GM23338 (cell line): ENCODE data around the gene PCED1A.

ENCODE experiments used
- CTCF ChIP-seq, 2 experiments: fragments of 200-600 bp in 1 of 2; sonication (generic) in 1 of 2; conservative IDR thresholded peaks; 2 replicates each; pipeline versions ENCODE4 v1.5.1 to v1.6.1; 2016 to 2017; ENCODE audit warnings: antibody characterized with exemption in 2 of 2, low read depth in 2 of 2, mild to moderate bottlenecking in 2 of 2, moderate library complexity in 1 of 2
- ETS1 ChIP-seq: IDR thresholded peaks from 2 replicates; pipeline ENCODE4 v1.6.1; 2016; ENCODE audit warnings: antibody characterized with exemption
- EZH2 ChIP-seq: fragments of 200-600 bp; sonication (generic); IDR thresholded peaks from one replicate; pipeline ENCODE4 v1.8.0; 2017; ENCODE audit warnings: antibody characterized with exemption, mild to moderate bottlenecking, low read depth; ENCODE audit not compliant: unreplicated experiment
- EZH2phosphoT487 ChIP-seq: fragments of 200-600 bp; sonication (generic); IDR thresholded peaks from one replicate; pipeline ENCODE4 v1.8.1; 2018; ENCODE audit warnings: antibody characterized with exemption; ENCODE audit not compliant: unreplicated experiment
- JUNB ChIP-seq: IDR thresholded peaks from one replicate; pipeline ENCODE4 v1.6.1; 2016; ENCODE audit warnings: antibody characterized with exemption; ENCODE audit not compliant: unreplicated experiment
- POLR2AphosphoS5 ChIP-seq: IDR thresholded peaks from 2 replicates; pipeline ENCODE4 v1.6.1; 2016; ENCODE audit warnings: antibody characterized with exemption, low read depth
- REST ChIP-seq: IDR thresholded peaks from one replicate; pipeline ENCODE4 v1.6.1; 2018; ENCODE audit warnings: antibody characterized with exemption; ENCODE audit not compliant: unreplicated experiment
- STAT1 ChIP-seq: IDR thresholded peaks from one replicate; pipeline ENCODE4 v1.6.1; 2016; ENCODE audit warnings: antibody characterized with exemption; ENCODE audit not compliant: unreplicated experiment
- ZNF331 ChIP-seq: fragments of 250-450 bp; sonication (Bioruptor Pico); IDR thresholded peaks from 2 replicates; pipeline ENCODE4 v1.5.0; 2020; ENCODE audit warnings: low read depth, mild to moderate bottlenecking, moderate library complexity

DNA sequence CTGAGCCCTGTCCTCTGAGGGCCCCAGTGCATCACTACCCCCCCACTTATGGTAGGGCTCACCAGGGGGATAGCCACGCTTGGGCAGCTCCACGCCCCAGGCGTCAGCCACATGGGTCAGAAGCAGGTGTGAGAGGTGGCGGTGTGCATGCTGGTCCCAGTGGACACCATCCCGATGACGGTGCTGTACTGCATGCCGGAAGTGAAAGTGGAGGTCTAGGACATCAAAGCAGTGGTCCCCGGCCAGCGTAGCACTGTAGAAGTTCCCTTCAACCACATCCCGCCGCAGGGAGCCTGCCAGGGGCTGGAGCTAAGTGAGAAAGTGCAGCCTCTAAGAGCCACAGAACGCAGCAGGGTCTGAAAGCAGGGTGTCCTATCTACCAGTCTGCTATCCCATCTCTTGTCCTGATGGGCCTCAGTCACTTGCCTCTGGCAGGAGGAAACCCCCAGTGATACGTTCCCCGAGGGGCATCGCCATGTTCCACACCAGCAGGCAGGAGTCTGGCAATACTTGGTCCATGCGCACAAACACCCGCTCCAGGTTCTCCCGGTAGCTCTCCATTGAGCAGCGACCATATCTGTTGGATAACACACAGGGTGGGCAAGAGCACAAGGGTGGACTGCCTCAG, 2.2 kb downstream of the PCED1A start:
- TF ChIP-seq ZNF331 (CRISPR knock-in tag) (no peak), POLR2AphosphoS5 (no peak), CTCF (conservative IDR thresholded peaks at IDR 0.05; ENCODE audit: low read depth in 2 of 2) (no peak), REST (no peak), EZH2 (no peak), JUNB (no peak), EZH2phosphoT487 (no peak), STAT1 (no peak), ETS1 (no peak)
